GM23248 (cell line): Measurements from ENCODE around the gene SH2D1B.

ENCODE experiments used
- EZH2 ChIP-seq: fragments of 200-600 bp; sonication (generic); IDR thresholded peaks from 2 replicates; pipeline ENCODE4 v1.6.1; 2018; ENCODE audit warnings: antibody characterized with exemption, mild to moderate bottlenecking; ENCODE audit not compliant: insufficient read depth, poor library complexity, severe bottlenecking
- EZH2phosphoT487 ChIP-seq: fragments of 200-600 bp; sonication (generic); IDR thresholded peaks from 2 replicates; pipeline ENCODE4 v1.6.1; 2018; ENCODE audit warnings: antibody characterized with exemption, moderate library complexity, mild to moderate bottlenecking, low read depth; ENCODE audit not compliant: insufficient read depth

GRCh38 chr1:162416909-162417308, 5.0 kb upstream of the SH2D1B start:
- TF ChIP-seq EZH2 (no peak), EZH2phosphoT487 (no peak)
